ENCODE results near the gene CORIN.
"Not testable (repeated sequence)": the region's sequence is repeated elsewhere in the genome, so short reads cannot be mapped to it uniquely, and the experiment has no call there.

DNA sequence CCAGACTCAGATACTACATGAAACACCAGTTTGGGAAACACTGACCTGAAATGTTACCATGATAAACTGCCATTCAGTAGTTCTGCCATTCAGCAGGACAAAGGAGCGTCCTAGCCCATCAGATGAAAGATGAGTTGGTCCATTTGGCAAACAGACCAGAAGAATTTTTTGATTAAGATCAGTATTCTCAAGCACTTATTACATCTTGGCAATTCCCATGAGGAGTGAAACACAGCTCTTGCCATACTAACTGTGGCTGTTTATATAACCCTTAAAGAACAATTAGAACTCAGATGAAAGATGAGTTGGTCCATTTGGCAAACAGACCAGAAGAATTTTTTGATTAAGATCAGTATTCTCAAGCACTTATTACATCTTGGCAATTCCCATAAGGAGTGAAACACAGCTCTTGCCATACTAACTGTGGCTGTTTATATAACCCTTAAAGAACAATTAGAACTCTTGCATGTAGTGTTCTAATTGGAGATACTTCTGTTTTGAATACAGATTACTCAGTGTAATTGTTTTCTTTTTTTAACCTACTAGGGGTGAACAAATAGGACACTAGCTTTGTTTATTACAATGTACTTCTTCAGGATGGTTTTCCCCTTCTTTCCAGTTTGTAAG, 146.0 kb downstream of the CORIN start:
- TF ChIP-seq POLR2A, POLR2AphosphoS5, EP300 (IDR thresholded peaks at IDR 0.05): not testable (repeated sequence)
- TF ChIP-seq, protein P1, sequence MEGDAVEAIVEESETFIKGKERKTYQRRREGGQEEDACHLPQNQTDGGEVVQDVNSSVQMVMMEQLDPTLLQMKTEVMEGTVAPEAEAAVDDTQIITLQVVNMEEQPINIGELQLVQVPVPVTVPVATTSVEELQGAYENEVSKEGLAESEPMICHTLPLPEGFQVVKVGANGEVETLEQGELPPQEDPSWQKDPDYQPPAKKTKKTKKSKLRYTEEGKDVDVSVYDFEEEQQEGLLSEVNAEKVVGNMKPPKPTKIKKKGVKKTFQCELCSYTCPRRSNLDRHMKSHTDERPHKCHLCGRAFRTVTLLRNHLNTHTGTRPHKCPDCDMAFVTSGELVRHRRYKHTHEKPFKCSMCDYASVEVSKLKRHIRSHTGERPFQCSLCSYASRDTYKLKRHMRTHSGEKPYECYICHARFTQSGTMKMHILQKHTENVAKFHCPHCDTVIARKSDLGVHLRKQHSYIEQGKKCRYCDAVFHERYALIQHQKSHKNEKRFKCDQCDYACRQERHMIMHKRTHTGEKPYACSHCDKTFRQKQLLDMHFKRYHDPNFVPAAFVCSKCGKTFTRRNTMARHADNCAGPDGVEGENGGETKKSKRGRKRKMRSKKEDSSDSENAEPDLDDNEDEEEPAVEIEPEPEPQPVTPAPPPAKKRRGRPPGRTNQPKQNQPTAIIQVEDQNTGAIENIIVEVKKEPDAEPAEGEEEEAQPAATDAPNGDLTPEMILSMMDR (IDR thresholded peaks at IDR 0.05) = not testable (repeated sequence)
